Endothelial cell of umbilical vein (primary cell): ENCODE measurements around the gene BUB3. TPM values are rescaled to one million over a fixed set of nuclear protein-coding genes. Genes with fewer than 3 reads are reported as not detected.

Source experiments
- BruUV-seq: library from RNA; stranded (reverse); fragments of 400-500 nt; replicated peaks from 2 replicates; lab custom pipeline; 2021; lab: Mats Ljungman, UMichigan
- CTCF ChIA-PET: fragments of 300-600, 350-600 bp; sonication (Branson Sonifier 250); formaldehyde crosslinking; loops from one replicate; lab custom pipeline; 2021; ENCODE audit warnings: antibody characterized with exemption, inconsistent platforms; lab: Charles Lee
- POLR2A ChIA-PET: fragments of 300-600, 350-600 bp; sonication (Branson Sonifier 250); formaldehyde crosslinking; loops from one replicate; lab custom pipeline; 2021; ENCODE audit warnings: antibody characterized with exemption, inconsistent platforms; lab: Charles Lee
- DNase-seq: peaks from one replicate; pipeline ENCODE4 v3.0.0-alpha.2; 2011; ENCODE audit warnings: low read depth, low spot score
- FAIRE-seq: peaks from 2 replicates; lab custom pipeline; 2011; peaks lifted over from hg19 to GRCh38; lab: Jason Lieb, UNC
- H2AFZ ChIP-seq: 2 replicates; pipeline ENCODE4 v1.6.0; 2012; ENCODE audit warnings: low read depth, low read length, control low read depth, inconsistent platforms
- H3K27ac ChIP-seq: 2 replicates; pipeline ENCODE4 v1.5.1; 2011; ENCODE audit warnings: low read depth, mild to moderate bottlenecking, control low read depth, low read length, moderate library complexity; ENCODE audit not compliant: insufficient read depth
- H3K27me3 ChIP-seq, 2 experiments: 2 replicates each; pipeline versions ENCODE4 v1.6.0 to v1.6.1; 2011; ENCODE audit warnings: low read length in 2 of 2, mixed read lengths in 1 of 2; ENCODE audit not compliant: control insufficient read depth in 2 of 2, insufficient read depth in 2 of 2
- H3K36me3 ChIP-seq, 2 experiments: 2 replicates in 1 of 2; 3 replicates in 1 of 2; pipeline ENCODE4 v1.5.1; 2011; ENCODE audit warnings: low read length in 2 of 2, mild to moderate bottlenecking in 1 of 2, moderate library complexity in 1 of 2; ENCODE audit not compliant: control insufficient read depth in 2 of 2, insufficient read depth in 2 of 2; ENCODE audit errors: extremely low read depth in 1 of 2
- H3K4me1 ChIP-seq: 3 replicates; pipeline ENCODE4 v1.5.1; 2011; ENCODE audit warnings: mild to moderate bottlenecking, low read length; ENCODE audit not compliant: control insufficient read depth, insufficient read depth; ENCODE audit errors: extremely low read depth
- H3K4me2 ChIP-seq: 2 replicates; pipeline ENCODE4 v1.6.1; 2011; ENCODE audit warnings: low read length, control low read depth, mixed read lengths; ENCODE audit not compliant: insufficient read depth
- H3K4me3 ChIP-seq, 3 experiments: fragments of 200-600 bp in 1 of 3; sonication (generic), shearing (Covaris generic) in 1 of 3; replicated peaks in 1 of 3; 2 replicates each; pipeline ENCODE4 v1.5.1; 2011 to 2016; ENCODE audit warnings: control low read depth in 3 of 3, low read length in 3 of 3, mild to moderate bottlenecking in 2 of 3, inconsistent platforms in 1 of 3, low read depth in 1 of 3, moderate library complexity in 1 of 3; ENCODE audit not compliant: insufficient read depth in 1 of 3
- H3K79me2 ChIP-seq: 2 replicates; pipeline ENCODE4 v1.6.0; 2012; ENCODE audit warnings: low read length, inconsistent platforms; ENCODE audit not compliant: control insufficient read depth, insufficient read depth
- H3K9ac ChIP-seq: replicated peaks from 2 replicates; pipeline ENCODE3; 2011; ENCODE audit warnings: low read length, control low read depth; ENCODE audit not compliant: insufficient read depth; ENCODE audit errors: extremely low read depth
- H3K9me1 ChIP-seq: replicated peaks from 3 replicates; pipeline ENCODE4 v1.6.0; 2011; ENCODE audit warnings: mild to moderate bottlenecking, low read length; ENCODE audit not compliant: control insufficient read depth, insufficient read depth; ENCODE audit errors: extremely low read depth
- H3K9me3 ChIP-seq: replicated peaks from 2 replicates; pipeline ENCODE4 v1.5.1; 2012; ENCODE audit warnings: low read length, inconsistent platforms; ENCODE audit not compliant: control insufficient read depth, insufficient read depth
- H4K20me1 ChIP-seq: replicated peaks from 2 replicates; pipeline ENCODE3; 2011; ENCODE audit warnings: mild to moderate bottlenecking, low read length; ENCODE audit not compliant: control insufficient read depth, insufficient read depth; ENCODE audit errors: extremely low read depth
- EZH2 ChIP-seq: IDR thresholded peaks from 2 replicates; pipeline ENCODE4 v1.6.1; 2012; ENCODE audit warnings: borderline replicate concordance, low read depth, mild to moderate bottlenecking, moderate library complexity, low read length, inconsistent platforms; ENCODE audit not compliant: severe bottlenecking
- FOS ChIP-seq: IDR thresholded peaks from 2 replicates; pipeline ENCODE4 v1.6.1; 2011; ENCODE audit warnings: mild to moderate bottlenecking, low read length, moderate library complexity, borderline replicate concordance; ENCODE audit not compliant: insufficient read depth
- GATA2 ChIP-seq: IDR thresholded peaks from 2 replicates; pipeline ENCODE4 v1.7.0; 2011; ENCODE audit warnings: low read depth, mild to moderate bottlenecking, moderate library complexity, mixed read lengths, low read length; ENCODE audit not compliant: insufficient read length, insufficient read depth
- JUN ChIP-seq: IDR thresholded peaks from 2 replicates; pipeline ENCODE4 v1.6.1; 2011; ENCODE audit warnings: borderline replicate concordance, low read depth; ENCODE audit not compliant: insufficient read length, insufficient read depth
- MYC ChIP-seq: IDR thresholded peaks from one replicate; pipeline ENCODE4 v1.6.1; 2011; ENCODE audit warnings: mild to moderate bottlenecking, low read depth, low read length
- POLR2A ChIP-seq: IDR thresholded peaks from 2 replicates; pipeline ENCODE4 v1.6.1; 2012; ENCODE audit warnings: low read depth, mild to moderate bottlenecking, control low read depth, low read length
- POLR2AphosphoS5 ChIP-seq: IDR thresholded peaks from 2 replicates; pipeline ENCODE4 v1.6.1; 2012; ENCODE audit warnings: low read depth, mild to moderate bottlenecking, control low read depth, low read length, moderate library complexity; ENCODE audit not compliant: insufficient read depth
- dilution Hi-C: fragments of 300-500 bp; cut with MboI; formaldehyde crosslinking; loops from one replicate; pipeline ENCODE4 v1.15.0; 2019; ENCODE audit warnings: low sequenced_read_pairs; ENCODE audit not compliant: extremely low pct_ligation_motif_present
- intact Hi-C: fragments of 100-400 bp; cut with micrococcal nuclease; formaldehyde crosslinking; loops from one replicate; pipeline ENCODE4 v1.10.0; 2022
- polyA plus RNA-seq, 4 experiments: library from polyadenylated mRNA; depleted of rRNA in 3 of 4; stranded (reverse) in 3 of 4; unstranded in 1 of 4; fragments of >200 nt; gene quantifications; 2 replicates each; pipeline versions ENCODE4 v1.2.1 to v1.2.3, GENCODE V29; 2011 to 2012; ENCODE audit warnings: missing spikeins in 1 of 4
- total RNA-seq: library from RNA; stranded (reverse); gene quantifications from 2 replicates; pipeline ENCODE4 v1.2.3, GENCODE V29; 2021
- TF ChIP-seq, protein P1 (sequence below): IDR thresholded peaks from 2 replicates; pipeline ENCODE4 v1.6.1; 2011; ENCODE audit not compliant: insufficient read depth, insufficient read length
- TF ChIP-seq, protein P2 (sequence below), 2 donors: IDR thresholded peaks; 1 replicate in 1 of 2; 2 replicates in 1 of 2; pipeline ENCODE4 v1.5.1; 2011; ENCODE audit warnings: low read length in 2 of 2, mild to moderate bottlenecking in 2 of 2, moderate library complexity in 2 of 2, control low read depth in 1 of 2, inconsistent platforms in 1 of 2, low read depth in 1 of 2; ENCODE audit not compliant: insufficient read depth in 1 of 2; ENCODE audit errors: extremely low read depth in 1 of 2

The BUB3 gene
- total and polyA plus RNA-seq, 2 donors (not counting 3 experiments of a cell fraction or from before 2014, with no cell fraction given), result 156 to 193 TPM

DNA sequence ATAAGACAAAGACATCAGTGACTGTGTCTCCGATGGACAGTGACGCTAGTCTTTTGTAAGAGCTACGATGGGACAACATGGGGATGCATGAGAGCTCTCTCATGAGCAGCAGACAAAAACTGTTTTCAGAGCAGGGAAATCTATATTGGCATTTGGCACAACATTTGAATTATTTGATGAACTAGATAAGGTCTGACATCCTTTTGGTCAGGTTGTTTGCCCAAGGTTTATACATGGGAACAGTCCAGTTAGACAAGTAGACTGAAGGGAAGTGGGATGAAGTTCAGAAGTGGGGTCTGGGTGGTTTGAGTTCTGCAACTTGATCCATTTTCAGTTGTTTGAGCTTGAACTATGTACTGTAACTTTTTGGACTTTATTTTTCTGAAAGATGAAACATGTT lies 50.8 kb downstream of the BUB3 start:
- Histone ChIP-seq H3K4me3 (no peak overlapping the region), H3K27ac (no peak overlapping the region), H3K36me3 (no peaks in the 10 kb centered on the region), H3K4me1 (no peaks in the 10 kb centered on the region), H3K9ac (no peak overlapping the region), H3K9me1 (no peaks in the 10 kb centered on the region), H2AFZ (no peak overlapping the region), H3K4me2 (no peak overlapping the region), H4K20me1 (no peaks in the 10 kb centered on the region), H3K79me2 (no peaks in the 10 kb centered on the region), H3K27me3 (no peaks in the 10 kb centered on the region), H3K9me3 (no peaks in the 10 kb centered on the region)
- POLR2A ChIA-PET, result no interaction called here
- intact Hi-C loops (no loop called here), dilution Hi-C loops (no loop called here)
- FAIRE-seq (no peak), DNase-seq (no peak)
- CTCF ChIA-PET, result interaction anchor here (0.8 kb wide), 1 partner anchor 676 kb away, joined by 3 read pairs; no protein-coding TSS in a partner anchor
- no TSS peak for BruUV-seq
- TF ChIP-seq FOS, result no peak
- no peak for TF ChIP-seq POLR2A
- TF ChIP-seq, protein P1, sequence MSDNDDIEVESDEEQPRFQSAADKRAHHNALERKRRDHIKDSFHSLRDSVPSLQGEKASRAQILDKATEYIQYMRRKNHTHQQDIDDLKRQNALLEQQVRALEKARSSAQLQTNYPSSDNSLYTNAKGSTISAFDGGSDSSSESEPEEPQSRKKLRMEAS, result no peak
- TF ChIP-seq GATA2, result no peak
- no peak for TF ChIP-seq JUN
- TF ChIP-seq POLR2AphosphoS5, result no peak
- TF ChIP-seq, protein P2, sequence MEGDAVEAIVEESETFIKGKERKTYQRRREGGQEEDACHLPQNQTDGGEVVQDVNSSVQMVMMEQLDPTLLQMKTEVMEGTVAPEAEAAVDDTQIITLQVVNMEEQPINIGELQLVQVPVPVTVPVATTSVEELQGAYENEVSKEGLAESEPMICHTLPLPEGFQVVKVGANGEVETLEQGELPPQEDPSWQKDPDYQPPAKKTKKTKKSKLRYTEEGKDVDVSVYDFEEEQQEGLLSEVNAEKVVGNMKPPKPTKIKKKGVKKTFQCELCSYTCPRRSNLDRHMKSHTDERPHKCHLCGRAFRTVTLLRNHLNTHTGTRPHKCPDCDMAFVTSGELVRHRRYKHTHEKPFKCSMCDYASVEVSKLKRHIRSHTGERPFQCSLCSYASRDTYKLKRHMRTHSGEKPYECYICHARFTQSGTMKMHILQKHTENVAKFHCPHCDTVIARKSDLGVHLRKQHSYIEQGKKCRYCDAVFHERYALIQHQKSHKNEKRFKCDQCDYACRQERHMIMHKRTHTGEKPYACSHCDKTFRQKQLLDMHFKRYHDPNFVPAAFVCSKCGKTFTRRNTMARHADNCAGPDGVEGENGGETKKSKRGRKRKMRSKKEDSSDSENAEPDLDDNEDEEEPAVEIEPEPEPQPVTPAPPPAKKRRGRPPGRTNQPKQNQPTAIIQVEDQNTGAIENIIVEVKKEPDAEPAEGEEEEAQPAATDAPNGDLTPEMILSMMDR (IDR thresholded peaks at IDR 0.05; ENCODE audit: extremely low read depth in 1 of 2, insufficient read depth in 1 of 2, low read depth in 1 of 2, low read length in 2 of 2), result no peak
- no peak for TF ChIP-seq EZH2
- TF ChIP-seq MYC, result no peak
